IPS-18a (cell line): Measurements from ENCODE around the gene SPRING1.
"Not testable (repeated sequence)": the region's sequence is repeated elsewhere in the genome, so short reads cannot be mapped to it uniquely, and the experiment has no call there.

Experiments
- H3K27ac ChIP-seq: one replicate; pipeline ENCODE4 v1.5.1; 2013; ENCODE audit warnings: low read length
- H3K27me3 ChIP-seq: one replicate; pipeline ENCODE4 v1.6.1; 2013; ENCODE audit warnings: mild to moderate bottlenecking, low read length; ENCODE audit not compliant: control insufficient read depth, insufficient read depth
- H3K36me3 ChIP-seq: one replicate; pipeline ENCODE4 v1.6.1; 2013; ENCODE audit warnings: low read depth, low read length; ENCODE audit not compliant: control insufficient read depth
- H3K4me1 ChIP-seq: one replicate; pipeline ENCODE4 v1.6.1; 2013; ENCODE audit warnings: low read depth, low read length; ENCODE audit not compliant: control insufficient read depth
- H3K4me3 ChIP-seq: one replicate; pipeline ENCODE4 v1.5.1; 2013; ENCODE audit warnings: low read length
- H3K9ac ChIP-seq: one replicate; pipeline ENCODE4 v1.6.1; 2013; ENCODE audit warnings: mild to moderate bottlenecking, low read length, moderate library complexity
- H3K9me3 ChIP-seq: one replicate; pipeline ENCODE4 v1.6.1; 2013; ENCODE audit warnings: low read depth, low read length; ENCODE audit not compliant: control insufficient read depth

The SPRING1 gene

GRCh38 chr12:116765271-116765670, 27.4 kb upstream of the SPRING1 start:
- Histone ChIP-seq H3K36me3 (peaks cover 28% of the 10 kb centered on the region), H3K27ac (no peak overlapping the region), H3K4me1 (no peaks in the 10 kb centered on the region), H3K9me3 (no peaks in the 10 kb centered on the region), H3K27me3 (no peaks in the 10 kb centered on the region), H3K9ac (no peak overlapping the region), H3K4me3 (no peak overlapping the region)

- Histone ChIP-seq H3K4me3 (no peak overlapping the region), H3K36me3 (peaks cover 17% of the 10 kb centered on the region), H3K27me3 (no peaks in the 10 kb centered on the region), H3K4me1 (no peaks in the 10 kb centered on the region), H3K9me3 (no peaks in the 10 kb centered on the region), H3K27ac (no peak overlapping the region), H3K9ac (no peak overlapping the region)
Observed at GRCh38 chr12:116761499-116761898, 23.6 kb upstream of the SPRING1 start.

- H3K4me3 ChIP-seq, result peak overlapping the region; percentile 39
- peak overlapping the region; percentile 1 for H3K27ac ChIP-seq
- peaks cover 19% of the 10 kb centered on the region for H3K36me3 ChIP-seq
- H3K27me3 ChIP-seq, result no peaks in the 10 kb centered on the region
- H3K9me3 ChIP-seq, result no peaks in the 10 kb centered on the region
- peak overlapping the region; percentile 1 for H3K9ac ChIP-seq
- no peaks in the 10 kb centered on the region for H3K4me1 ChIP-seq
Observed at GRCh38 chr12:116760622-116761020, 22.8 kb upstream of the SPRING1 start.

GRCh38 chr12:116759783-116760621, 22.1 kb upstream of the SPRING1 start:
- Histone ChIP-seq H3K4me3 (peak overlapping the region; percentile 39), H3K27ac (peak overlapping the region; percentile 1), H3K9me3 (no peaks in the 10 kb centered on the region), H3K36me3 (peaks cover 19% of the 10 kb centered on the region), H3K4me1 (no peaks in the 10 kb centered on the region), H3K27me3 (no peaks in the 10 kb centered on the region), H3K9ac (peak overlapping the region; percentile 1)

GRCh38 chr12:116754783-116755182, 16.9 kb upstream of the SPRING1 start:
- H3K4me1 ChIP-seq, H3K4me3 ChIP-seq, H3K9me3 ChIP-seq, H3K27ac ChIP-seq, H3K27me3 ChIP-seq, H3K9ac ChIP-seq: not testable (repeated sequence)
- peaks cover 20% of the 10 kb centered on the region for H3K36me3 ChIP-seq

- not testable (repeated sequence) for H3K27ac ChIP-seq, H3K9ac ChIP-seq, H3K4me1 ChIP-seq, H3K27me3 ChIP-seq, H3K4me3 ChIP-seq, H3K9me3 ChIP-seq
- H3K36me3 ChIP-seq, result peaks cover 20% of the 10 kb centered on the region
Observed at GRCh38 chr12:116754097-116754496, 16.2 kb upstream of the SPRING1 start.

GRCh38 chr12:116750298-116750697, 12.4 kb upstream of the SPRING1 start:
- no peak overlapping the region for H3K9ac ChIP-seq

GRCh38 chr12:116749884-116750283, 12.0 kb upstream of the SPRING1 start:
- no peak overlapping the region for H3K27ac ChIP-seq
- peaks cover 16% of the 10 kb centered on the region for H3K36me3 ChIP-seq
- H3K4me1 ChIP-seq, result no peaks in the 10 kb centered on the region
- no peak overlapping the region for H3K9ac ChIP-seq
- H3K4me3 ChIP-seq, result no peak overlapping the region
- no peaks in the 10 kb centered on the region for H3K27me3 ChIP-seq
- H3K9me3 ChIP-seq, result no peaks in the 10 kb centered on the region

More at GRCh38 chr12:116750298-116750697, 12.4 kb upstream of the SPRING1 start:
- no peak overlapping the region for H3K4me3 ChIP-seq
- H3K27me3 ChIP-seq, result no peaks in the 10 kb centered on the region
- H3K27ac ChIP-seq, result no peak overlapping the region
- H3K4me1 ChIP-seq, result no peaks in the 10 kb centered on the region
- H3K9me3 ChIP-seq, result no peaks in the 10 kb centered on the region
- H3K36me3 ChIP-seq, result peaks cover 16% of the 10 kb centered on the region

- peaks cover 7% of the 10 kb centered on the region for H3K36me3 ChIP-seq
- no peaks in the 10 kb centered on the region for H3K9me3 ChIP-seq
- H3K4me3 ChIP-seq, result no peak overlapping the region
- no peak overlapping the region for H3K27ac ChIP-seq
- no peaks in the 10 kb centered on the region for H3K4me1 ChIP-seq
- H3K27me3 ChIP-seq, result no peaks in the 10 kb centered on the region
- H3K9ac ChIP-seq, result no peak overlapping the region
Observed at GRCh38 chr12:116745554-116745953, 7.7 kb upstream of the SPRING1 start.

- H3K4me1 ChIP-seq, result no peaks in the 10 kb centered on the region
- peaks cover 12% of the 10 kb centered on the region for H3K36me3 ChIP-seq
- no peak overlapping the region for H3K27ac ChIP-seq
- no peaks in the 10 kb centered on the region for H3K27me3 ChIP-seq
- no peaks in the 10 kb centered on the region for H3K9me3 ChIP-seq
- no peak overlapping the region for H3K4me3 ChIP-seq
- no peak overlapping the region for H3K9ac ChIP-seq
Observed at GRCh38 chr12:116744766-116745165, 6.9 kb upstream of the SPRING1 start.

GRCh38 chr12:116742787-116743186, 4.9 kb upstream of the SPRING1 start:
- H3K4me3 ChIP-seq, H3K27me3 ChIP-seq, H3K9me3 ChIP-seq, H3K9ac ChIP-seq, H3K27ac ChIP-seq, H3K4me1 ChIP-seq: not testable (repeated sequence)
- peaks cover 12% of the 10 kb centered on the region for H3K36me3 ChIP-seq

- no peak overlapping the region for H3K9ac ChIP-seq
- H3K4me1 ChIP-seq, result peaks cover 8% of the 10 kb centered on the region
- H3K36me3 ChIP-seq, result peaks cover 19% of the 10 kb centered on the region
- H3K27ac ChIP-seq, result no peak overlapping the region
- no peaks in the 10 kb centered on the region for H3K9me3 ChIP-seq
- no peaks in the 10 kb centered on the region for H3K27me3 ChIP-seq
- no peak overlapping the region for H3K4me3 ChIP-seq
Observed at GRCh38 chr12:116739381-116739887, 1.6 kb upstream of the SPRING1 start.
